Measurements from ENCODE around the gene PDIA4. TPM values are rescaled to one million over a fixed set of nuclear protein-coding genes. Genes with fewer than 3 reads are reported as not detected.

PDIA4 gene
- polyA plus RNA-seq, 3 donors, result 36.5 to 51.2 (median 37.0) TPM

DNA sequence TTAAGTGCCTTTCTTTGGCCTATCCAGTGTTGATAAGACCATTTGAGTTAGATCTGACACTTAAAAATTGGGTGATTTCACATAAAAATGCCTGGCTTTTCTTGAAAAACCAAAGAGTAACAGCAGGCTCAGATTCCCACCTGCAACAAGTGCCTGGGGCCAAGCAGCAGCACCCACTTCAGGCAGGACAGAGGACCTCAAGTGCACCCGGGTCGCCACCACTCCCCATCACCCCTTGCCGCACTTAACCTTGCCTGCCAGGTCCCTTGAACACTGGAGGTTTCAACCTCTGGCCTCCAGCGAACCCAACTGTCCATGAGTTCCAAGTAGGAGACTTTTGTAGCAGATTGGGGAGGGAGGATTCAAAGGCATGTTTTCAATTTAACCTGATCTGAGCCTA, 30.8 kb downstream of the PDIA4 start:
- Mint-ChIP-seq H3K4me3 (no peak overlapping the region), H3K27me3 (ENCODE audit: low read depth in 3 of 3) (peaks cover under 1 to 3% (median 2%) of the 10 kb centered on the region in 3 donors), H3K27ac (no peak overlapping the region), H3K4me1 (no peaks in the 10 kb centered on the region), H3K9me3 (no peaks in the 10 kb centered on the region), H3K36me3 (peaks cover under 1 to 11% of the 10 kb centered on the region in 2 donors)
- no peak overlapping the region for H3K27ac ChIP-seq (ENCODE audit: low read depth in 1 of 2, low read length in 2 of 2)
- no peak overlapping the region for H3K4me3 ChIP-seq (replicated peaks in 1 of 3; ENCODE audit: low read depth in 2 of 3, low read length in 3 of 3)
- no peak overlapping the region for H3K4me2 ChIP-seq (replicated peaks; ENCODE audit: extremely low read depth, low read length, poor library complexity, severe bottlenecking)
- intact Hi-C loops (cut with micrococcal nuclease), result no loop called here
- H3K36me3 ChIP-seq (replicated peaks in 1 of 2; ENCODE audit: control insufficient read depth in 1 of 2, insufficient read depth in 2 of 2, low read length in 2 of 2), result peaks cover 2 to 4% of the 10 kb centered on the region in 2 donors
- no peaks in the 10 kb centered on the region for H3K9me3 ChIP-seq (replicated peaks in 1 of 2; ENCODE audit: control insufficient read depth in 1 of 2, insufficient read depth in 1 of 2, low read length in 2 of 2)
- TF ChIP-seq, protein P1, sequence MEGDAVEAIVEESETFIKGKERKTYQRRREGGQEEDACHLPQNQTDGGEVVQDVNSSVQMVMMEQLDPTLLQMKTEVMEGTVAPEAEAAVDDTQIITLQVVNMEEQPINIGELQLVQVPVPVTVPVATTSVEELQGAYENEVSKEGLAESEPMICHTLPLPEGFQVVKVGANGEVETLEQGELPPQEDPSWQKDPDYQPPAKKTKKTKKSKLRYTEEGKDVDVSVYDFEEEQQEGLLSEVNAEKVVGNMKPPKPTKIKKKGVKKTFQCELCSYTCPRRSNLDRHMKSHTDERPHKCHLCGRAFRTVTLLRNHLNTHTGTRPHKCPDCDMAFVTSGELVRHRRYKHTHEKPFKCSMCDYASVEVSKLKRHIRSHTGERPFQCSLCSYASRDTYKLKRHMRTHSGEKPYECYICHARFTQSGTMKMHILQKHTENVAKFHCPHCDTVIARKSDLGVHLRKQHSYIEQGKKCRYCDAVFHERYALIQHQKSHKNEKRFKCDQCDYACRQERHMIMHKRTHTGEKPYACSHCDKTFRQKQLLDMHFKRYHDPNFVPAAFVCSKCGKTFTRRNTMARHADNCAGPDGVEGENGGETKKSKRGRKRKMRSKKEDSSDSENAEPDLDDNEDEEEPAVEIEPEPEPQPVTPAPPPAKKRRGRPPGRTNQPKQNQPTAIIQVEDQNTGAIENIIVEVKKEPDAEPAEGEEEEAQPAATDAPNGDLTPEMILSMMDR (IDR thresholded peaks at IDR 0.05), result no peak
- no peak overlapping the region for H2AFZ ChIP-seq (ENCODE audit: insufficient read depth, low read depth, low read length, poor library complexity, severe bottlenecking)
- H3K27me3 ChIP-seq (ENCODE audit: control insufficient read depth in 2 of 2, insufficient read depth in 2 of 2, low read length in 2 of 2), result no peaks in the 10 kb centered on the region
- H3K79me2 ChIP-seq (ENCODE audit: insufficient read depth, low read length), result no peaks in the 10 kb centered on the region
- no peaks in the 10 kb centered on the region for H3K4me1 ChIP-seq (ENCODE audit: control insufficient read depth in 1 of 2, insufficient read depth in 2 of 2, low read length in 2 of 2)
- 95% methylated on average over 3 of the region's 4 CpGs for WGBS (ENCODE audit: insufficient coverage)
- no peak for DNase-seq
- no peak overlapping the region for H3K9ac ChIP-seq (ENCODE audit: insufficient read depth, low read length, poor library complexity, severe bottlenecking)
- no peaks in the 10 kb centered on the region for H4K20me1 ChIP-seq (ENCODE audit: insufficient read depth, low read length)

DNA sequence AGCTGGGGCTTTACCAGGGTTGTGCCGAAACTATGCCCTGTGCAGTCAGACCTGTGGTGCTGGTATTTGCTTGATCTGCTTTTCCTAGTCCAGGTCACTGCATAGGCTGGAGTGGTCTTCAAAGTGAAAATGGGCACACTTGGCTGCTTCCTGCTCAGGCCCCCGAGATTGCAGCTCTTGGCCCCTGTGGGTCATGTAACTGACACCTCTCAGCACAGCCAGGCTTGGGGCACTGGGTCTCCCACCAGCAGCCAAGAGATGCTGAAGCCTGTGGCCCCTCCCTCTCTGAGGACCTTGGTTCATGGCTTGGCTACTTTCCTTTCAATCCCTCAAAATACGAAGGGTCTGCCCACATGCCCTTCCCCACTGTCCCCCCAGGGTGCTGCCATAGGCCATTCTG, 33.7 kb downstream of the PDIA4 start:
- H3K4me3 ChIP-seq (replicated peaks in 1 of 3; ENCODE audit: low read depth in 2 of 3, low read length in 3 of 3), result no peak overlapping the region
- no peak overlapping the region for H3K9ac ChIP-seq (ENCODE audit: insufficient read depth, low read length, poor library complexity, severe bottlenecking)
- H2AFZ ChIP-seq (ENCODE audit: insufficient read depth, low read depth, low read length, poor library complexity, severe bottlenecking), result no peak overlapping the region
- H3K36me3 ChIP-seq (replicated peaks in 1 of 2; ENCODE audit: control insufficient read depth in 1 of 2, insufficient read depth in 2 of 2, low read length in 2 of 2), result no peaks in the 10 kb centered on the region
- no peaks in the 10 kb centered on the region for H3K4me1 Mint-ChIP-seq
- no peaks in the 10 kb centered on the region for H3K79me2 ChIP-seq (ENCODE audit: insufficient read depth, low read length)
- H3K27me3 ChIP-seq (ENCODE audit: control insufficient read depth in 2 of 2, insufficient read depth in 2 of 2, low read length in 2 of 2), result no peaks in the 10 kb centered on the region
- no peak overlapping the region for H3K4me3 Mint-ChIP-seq
- H3K36me3 Mint-ChIP-seq, result no peaks in the 10 kb centered on the region
- no peaks in the 10 kb centered on the region for H4K20me1 ChIP-seq (ENCODE audit: insufficient read depth, low read length)
- H3K9me3 ChIP-seq (replicated peaks in 1 of 2; ENCODE audit: control insufficient read depth in 1 of 2, insufficient read depth in 1 of 2, low read length in 2 of 2), result no peaks in the 10 kb centered on the region
- no peak overlapping the region for H3K4me2 ChIP-seq (replicated peaks; ENCODE audit: extremely low read depth, low read length, poor library complexity, severe bottlenecking)
- TF ChIP-seq, protein P1 (IDR thresholded peaks at IDR 0.05), result no peak
- intact Hi-C loops (cut with micrococcal nuclease), result no loop called here
- H3K27ac Mint-ChIP-seq, result no peak overlapping the region
- no peak for DNase-seq
- no peaks in the 10 kb centered on the region for H3K4me1 ChIP-seq (ENCODE audit: control insufficient read depth in 1 of 2, insufficient read depth in 2 of 2, low read length in 2 of 2)
- peaks cover 2 to 3% (median 2%) of the 10 kb centered on the region in 3 donors for H3K27me3 Mint-ChIP-seq (ENCODE audit: low read depth in 3 of 3)
- 80% methylated on average over 2 of the region's 3 CpGs for WGBS (ENCODE audit: insufficient coverage)
- no peaks in the 10 kb centered on the region for H3K9me3 Mint-ChIP-seq
- H3K27ac ChIP-seq (ENCODE audit: low read depth in 1 of 2, low read length in 2 of 2), result no peak overlapping the region
